GM04504 (cell line): ENCODE measurements around the gene MAGI2.
"Not testable (repeated sequence)": the region's sequence is repeated elsewhere in the genome, so short reads cannot be mapped to it uniquely, and the experiment has no call there.

Experiments used
- DNase-seq: peaks from one replicate; pipeline ENCODE4 v3.0.0-alpha.2; 2012; ENCODE audit warnings: low read depth

Gene MAGI2

GRCh38 chr7:78636727-78637126 is 816.7 kb downstream of the MAGI2 start:
- DNase-seq: no peak

- DNase-seq: no peak
These were observed 818.3 kb downstream of the MAGI2 start for GRCh38 chr7:78635026-78635793.

GRCh38 chr7:78634093-78634492 is 819.4 kb downstream of the MAGI2 start:
- DNase-seq: no peak

- DNase-seq: no peak
These were observed 832.5 kb downstream of the MAGI2 start for GRCh38 chr7:78620920-78621319.

- no peak for DNase-seq
These were observed 836.9 kb downstream of the MAGI2 start for GRCh38 chr7:78616539-78616938.

GRCh38 chr7:78609281-78609680 is 844.2 kb downstream of the MAGI2 start:
- no peak for DNase-seq

- no peak for DNase-seq
These were observed 846.4 kb downstream of the MAGI2 start for GRCh38 chr7:78607099-78607498.

GRCh38 chr7:78605119-78605518 is 848.3 kb downstream of the MAGI2 start:
- no peak for DNase-seq

GRCh38 chr7:78601728-78602127 is 851.7 kb downstream of the MAGI2 start:
- no peak for DNase-seq

- no peak for DNase-seq
These were observed 859.3 kb downstream of the MAGI2 start for GRCh38 chr7:78594156-78594555.

- no peak for DNase-seq
These were observed 865.1 kb downstream of the MAGI2 start for GRCh38 chr7:78588393-78588792.

GRCh38 chr7:78587443-78588044 is 865.9 kb downstream of the MAGI2 start:
- no peak for DNase-seq

GRCh38 chr7:78585980-78586379 is 867.5 kb downstream of the MAGI2 start:
- DNase-seq: no peak

GRCh38 chr7:78578686-78579085 is 874.8 kb downstream of the MAGI2 start:
- DNase-seq: no peak

GRCh38 chr7:78577174-78577952 is 876.1 kb downstream of the MAGI2 start:
- DNase-seq: not testable (repeated sequence)

GRCh38 chr7:78576236-78576635 is 877.2 kb downstream of the MAGI2 start:
- DNase-seq: no peak

- DNase-seq: no peak
These were observed 882.2 kb downstream of the MAGI2 start for GRCh38 chr7:78571292-78571691.

- no peak for DNase-seq
These were observed 884.8 kb downstream of the MAGI2 start for GRCh38 chr7:78568690-78569089.

GRCh38 chr7:78567836-78568235 is 885.6 kb downstream of the MAGI2 start:
- no peak for DNase-seq

GRCh38 chr7:78565784-78566183 is 887.7 kb downstream of the MAGI2 start:
- no peak for DNase-seq

- DNase-seq: no peak
These were observed 890.3 kb downstream of the MAGI2 start for GRCh38 chr7:78563191-78563590.

GRCh38 chr7:78562191-78562590 is 891.3 kb downstream of the MAGI2 start:
- DNase-seq: no peak

- DNase-seq: no peak
These were observed 894.9 kb downstream of the MAGI2 start for GRCh38 chr7:78558566-78558965.
